NCI-H2227 (cell line): ENCODE measurements around the gene SHISA9.

Experiments
- DNase-seq: peaks from one replicate; lab custom pipeline; 2025; ENCODE audit not compliant: unreplicated experiment; lab: John Stamatoyannopoulos, UW

SHISA9 gene

GRCh38 chr16:13245713-13246377 is 344.4 kb downstream of the SHISA9 start:
- no peak for DNase-seq

DNA sequence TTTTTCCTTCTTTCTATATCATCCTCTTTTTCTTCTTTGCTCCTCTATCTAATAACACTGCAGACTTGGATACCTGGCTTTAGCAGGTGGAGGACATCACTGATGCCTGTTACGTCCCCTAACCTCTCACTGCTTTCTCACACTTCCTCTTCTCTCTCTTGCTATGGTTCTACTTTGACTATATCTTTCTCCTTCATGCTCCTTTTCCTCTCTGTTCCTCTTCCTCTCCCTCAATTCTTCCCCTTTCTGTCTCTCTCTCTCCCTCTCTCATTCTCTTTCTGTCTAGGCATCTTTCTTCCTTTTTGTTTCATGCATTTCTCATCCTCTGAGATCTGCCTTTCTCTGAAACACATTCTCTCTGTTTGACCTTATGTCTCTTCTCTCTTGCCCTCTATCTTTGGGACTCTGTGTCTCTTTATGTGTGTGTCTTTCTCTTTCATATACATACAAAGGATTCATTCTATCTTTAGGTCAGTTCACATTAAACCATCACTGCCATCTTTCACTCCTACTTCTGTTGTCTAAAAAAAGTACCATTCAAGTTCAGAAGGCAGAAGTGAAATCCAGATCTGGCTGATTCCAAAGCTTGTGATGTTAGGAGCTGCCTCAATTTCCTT is 353.7 kb downstream of the SHISA9 start:
- DNase-seq = no peak

- no peak for DNase-seq
These were observed 361.1 kb downstream of the SHISA9 start for GRCh38 chr16:13262270-13263090.

- no peak for DNase-seq
These were observed 363.6 kb downstream of the SHISA9 start for GRCh38 chr16:13264749-13265552.

- DNase-seq = no peak
These were observed 368.0 kb downstream of the SHISA9 start for GRCh38 chr16:13269359-13269758.

- DNase-seq = no peak
These were observed 368.6 kb downstream of the SHISA9 start for GRCh38 chr16:13269905-13270528.

- no peak for DNase-seq
These were observed 369.2 kb downstream of the SHISA9 start for GRCh38 chr16:13270602-13271001.

- no peak for DNase-seq
These were observed 388.1 kb downstream of the SHISA9 start for GRCh38 chr16:13289515-13289914.
